Measurements from ENCODE around the gene C5orf34. TPM values are rescaled to one million over a fixed set of nuclear protein-coding genes. Genes with fewer than 3 reads are reported as not detected.
A peak's percentile ranks its signal among the peaks of the same experiment; 100 is the strongest.

The C5orf34 gene
- total and polyA plus RNA-seq, 2 experiments from 2014 or later: 3.7 to 5.2 TPM

DNA sequence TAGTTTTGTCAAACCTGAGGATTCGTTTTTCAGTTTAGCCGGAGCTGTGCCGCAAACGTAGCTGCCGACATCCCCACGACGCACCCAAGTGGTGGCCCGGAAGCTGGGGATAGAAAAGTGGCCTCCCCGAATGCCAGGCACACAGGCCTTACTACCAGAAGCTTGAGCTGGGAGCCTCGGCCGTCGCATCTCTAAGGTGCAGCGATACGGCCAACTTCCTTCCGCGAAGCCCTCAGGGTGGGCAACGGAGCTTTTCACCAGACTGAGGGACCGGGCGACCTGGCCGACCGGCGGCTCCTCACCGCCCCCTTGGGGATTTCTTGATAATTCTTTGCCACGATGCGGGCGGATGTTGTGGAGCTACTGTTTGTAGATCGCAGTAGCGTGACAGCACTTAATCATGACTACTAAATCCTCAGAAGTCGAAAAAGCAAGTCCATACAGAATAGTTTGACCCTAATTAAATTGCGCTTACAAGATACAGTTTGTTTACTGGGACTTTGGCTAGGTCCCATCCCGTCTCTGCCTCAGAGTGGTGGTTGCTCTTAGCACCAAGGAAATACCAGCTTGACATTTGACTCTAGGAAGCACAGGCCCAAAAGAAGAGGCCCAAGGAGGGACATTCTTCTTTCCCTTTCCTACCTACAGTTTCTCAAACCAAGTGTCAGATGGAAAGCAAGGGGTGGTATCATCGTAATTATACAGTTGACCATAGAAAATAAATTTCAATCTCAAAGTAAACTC is 30.7 kb downstream of the C5orf34 start:
- TF ChIP-seq CTCF (IDR thresholded peaks at IDR 0.05; ENCODE audit: low read depth, low read length): peak; percentile 60

DNA sequence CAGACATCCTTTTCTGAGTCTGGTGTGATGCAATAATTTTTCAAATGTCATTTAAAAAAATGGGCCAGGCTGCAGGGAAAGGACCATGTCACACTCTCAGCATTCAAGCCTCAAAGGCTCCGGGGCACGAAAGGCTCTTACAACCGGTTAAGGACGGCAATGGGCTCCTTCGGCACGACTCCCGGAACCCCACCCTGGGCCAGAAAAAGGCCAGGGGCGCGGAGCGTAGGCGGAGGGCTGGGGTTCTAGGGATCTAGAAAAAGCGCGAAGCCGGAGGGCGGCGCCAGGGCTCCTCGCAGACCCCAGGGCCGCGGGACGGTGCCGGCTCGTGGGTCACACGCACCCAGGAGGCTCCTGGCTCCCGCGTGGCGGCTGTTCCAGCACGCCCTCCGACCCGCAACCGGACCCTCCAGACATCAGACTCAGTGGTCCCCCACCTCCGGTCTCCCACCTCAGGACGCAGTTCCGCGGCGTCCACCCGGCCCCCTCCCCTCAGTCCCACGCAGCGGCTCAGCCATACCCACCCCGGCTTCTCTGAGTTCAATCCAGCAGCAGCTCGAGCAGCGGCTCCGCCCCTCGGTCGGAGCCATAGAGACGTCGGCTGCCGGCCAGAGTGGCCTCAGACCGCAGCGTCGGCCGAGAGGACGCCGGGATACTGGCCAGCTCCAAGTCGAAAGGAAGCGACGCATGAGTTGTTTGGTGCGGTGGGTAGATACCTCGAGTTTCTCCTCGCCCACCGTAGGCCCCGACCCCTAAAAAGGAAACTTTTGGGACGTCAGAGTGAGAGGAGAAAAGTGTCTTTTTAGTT is 31.4 kb downstream of the C5orf34 start, which contains the start of gene TMEM267:
TSS of gene TMEM267 (minus strand) at position 568 of the 808 bp plus-strand sequence. CDS start 29,896 bp downstream, outside the sequence.
- H3K27me3 ChIP-seq: no peaks in the 10 kb centered on the region
- no peaks in the 10 kb centered on the region for H3K9me3 ChIP-seq (ENCODE audit: low read depth)
- peaks cover 4% of the 10 kb centered on the region for H3K4me1 ChIP-seq (ENCODE audit: low read depth)
- H3K36me3 ChIP-seq: no peaks in the 10 kb centered on the region
- H3K27ac ChIP-seq: peak within 1 kb of the TSS; percentile 87
- TF ChIP-seq CTCF (IDR thresholded peaks at IDR 0.05; ENCODE audit: low read depth, low read length): no peak
- peak; percentile 95 to 97 for DNase-seq (ENCODE audit: low read depth in 1 of 2, low spot score in 1 of 2)
- H3K4me3 ChIP-seq: peak within 1 kb of the TSS; percentile 78

More for the DNA sequence above, 30.7 kb downstream of the C5orf34 start:
- Histone ChIP-seq H3K36me3 (no peaks in the 10 kb centered on the region), H3K4me3 (peak overlapping the region; percentile 78), H3K27me3 (no peaks in the 10 kb centered on the region), H3K27ac (peak overlapping the region; percentile 87), H3K9me3 (ENCODE audit: low read depth) (no peaks in the 10 kb centered on the region), H3K4me1 (ENCODE audit: low read depth) (peaks cover 4% of the 10 kb centered on the region)
- DNase-seq (ENCODE audit: low read depth in 1 of 2, low spot score in 1 of 2): peak; percentile 87 to 88

DNA sequence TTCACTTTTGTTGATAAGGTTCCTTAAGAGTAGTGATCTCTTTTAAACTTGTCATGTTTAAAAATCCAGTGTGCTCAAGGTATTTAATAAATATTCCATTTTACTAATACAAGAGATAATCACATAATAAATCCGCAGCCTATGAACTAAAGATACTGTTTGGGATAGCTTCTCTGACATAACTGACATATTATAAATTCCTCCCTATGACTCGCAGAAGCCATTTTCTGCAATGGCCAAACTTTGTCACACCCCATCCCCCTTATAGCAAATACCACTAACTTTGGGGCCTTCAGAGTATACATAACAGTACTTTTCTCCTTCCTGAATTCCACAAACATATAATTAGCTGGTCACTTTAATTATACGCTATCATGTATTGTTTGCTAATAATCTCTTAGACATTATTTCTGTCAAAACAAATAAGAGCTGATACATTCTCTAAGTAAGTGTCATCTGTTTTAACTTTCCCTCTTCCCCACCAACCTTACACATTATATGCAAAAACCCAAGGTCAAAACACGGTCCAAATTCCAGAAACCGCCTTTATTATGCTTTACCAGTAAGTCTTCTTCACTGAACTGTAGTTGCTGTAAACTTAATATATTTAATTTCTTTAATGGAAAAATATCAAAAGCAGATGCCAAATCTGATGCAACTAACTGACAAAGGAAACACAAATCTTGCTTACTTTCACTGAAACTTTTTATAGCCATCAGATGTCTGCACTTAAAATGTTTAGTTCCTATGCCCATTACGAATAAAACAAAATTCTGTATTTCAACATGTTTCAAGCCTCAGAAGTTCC is 32.3 kb downstream of the C5orf34 start:
- peak overlapping the region; percentile 78 for H3K4me3 ChIP-seq
- DNase-seq (ENCODE audit: low read depth in 1 of 2, low spot score in 1 of 2): peak in 1 of 2 donors; percentile 32
- H3K4me1 ChIP-seq (ENCODE audit: low read depth): peaks cover 4% of the 10 kb centered on the region
- no peaks in the 10 kb centered on the region for H3K27me3 ChIP-seq
- H3K36me3 ChIP-seq: no peaks in the 10 kb centered on the region
- no peaks in the 10 kb centered on the region for H3K9me3 ChIP-seq (ENCODE audit: low read depth)
- H3K27ac ChIP-seq: peak overlapping the region; percentile 87
- TF ChIP-seq CTCF (IDR thresholded peaks at IDR 0.05; ENCODE audit: low read depth, low read length): no peak

GRCh38 chr5:43469671-43470391 is 45.1 kb downstream of the C5orf34 start:
- TF ChIP-seq CTCF (IDR thresholded peaks at IDR 0.05; ENCODE audit: low read depth, low read length): no peak
- Histone ChIP-seq H3K27me3 (no peaks in the 10 kb centered on the region), H3K4me1 (ENCODE audit: low read depth) (no peaks in the 10 kb centered on the region), H3K27ac (no peak overlapping the region), H3K36me3 (no peaks in the 10 kb centered on the region), H3K9me3 (ENCODE audit: low read depth) (no peaks in the 10 kb centered on the region), H3K4me3 (no peak overlapping the region)
- no peak for DNase-seq (ENCODE audit: low read depth in 1 of 2, low spot score in 1 of 2)
